H1 (cell line): ENCODE data around the gene CABLES2.

ENCODE experiments used
- EP300 ChIP-seq, 2 experiments: IDR thresholded peaks; 1 replicate in 1 of 2; 2 replicates in 1 of 2; pipeline ENCODE4 v1.6.1; 2011 to 2012; ENCODE audit warnings: low read depth in 2 of 2, low read length in 2 of 2, mild to moderate bottlenecking in 2 of 2, borderline replicate concordance in 1 of 2, inconsistent platforms in 1 of 2, moderate library complexity in 1 of 2
- GABPA ChIP-seq: IDR thresholded peaks from 2 replicates; pipeline ENCODE4 v1.6.1; 2011; ENCODE audit warnings: mild to moderate bottlenecking, low read length, moderate library complexity, borderline replicate concordance; ENCODE audit not compliant: insufficient read depth
- HDAC6 ChIP-seq: IDR thresholded peaks from one replicate; pipeline ENCODE4 v1.7.1; 2012; ENCODE audit warnings: low read depth, mild to moderate bottlenecking, inconsistent platforms, low read length, moderate library complexity
- SP1 ChIP-seq: IDR thresholded peaks from 2 replicates; pipeline ENCODE4 v1.6.1; 2011; ENCODE audit warnings: low read depth, low read length
- YY1 ChIP-seq: IDR thresholded peaks from 2 replicates; pipeline ENCODE4 v1.6.1; 2011; ENCODE audit warnings: low read depth, mild to moderate bottlenecking, low read length

DNA sequence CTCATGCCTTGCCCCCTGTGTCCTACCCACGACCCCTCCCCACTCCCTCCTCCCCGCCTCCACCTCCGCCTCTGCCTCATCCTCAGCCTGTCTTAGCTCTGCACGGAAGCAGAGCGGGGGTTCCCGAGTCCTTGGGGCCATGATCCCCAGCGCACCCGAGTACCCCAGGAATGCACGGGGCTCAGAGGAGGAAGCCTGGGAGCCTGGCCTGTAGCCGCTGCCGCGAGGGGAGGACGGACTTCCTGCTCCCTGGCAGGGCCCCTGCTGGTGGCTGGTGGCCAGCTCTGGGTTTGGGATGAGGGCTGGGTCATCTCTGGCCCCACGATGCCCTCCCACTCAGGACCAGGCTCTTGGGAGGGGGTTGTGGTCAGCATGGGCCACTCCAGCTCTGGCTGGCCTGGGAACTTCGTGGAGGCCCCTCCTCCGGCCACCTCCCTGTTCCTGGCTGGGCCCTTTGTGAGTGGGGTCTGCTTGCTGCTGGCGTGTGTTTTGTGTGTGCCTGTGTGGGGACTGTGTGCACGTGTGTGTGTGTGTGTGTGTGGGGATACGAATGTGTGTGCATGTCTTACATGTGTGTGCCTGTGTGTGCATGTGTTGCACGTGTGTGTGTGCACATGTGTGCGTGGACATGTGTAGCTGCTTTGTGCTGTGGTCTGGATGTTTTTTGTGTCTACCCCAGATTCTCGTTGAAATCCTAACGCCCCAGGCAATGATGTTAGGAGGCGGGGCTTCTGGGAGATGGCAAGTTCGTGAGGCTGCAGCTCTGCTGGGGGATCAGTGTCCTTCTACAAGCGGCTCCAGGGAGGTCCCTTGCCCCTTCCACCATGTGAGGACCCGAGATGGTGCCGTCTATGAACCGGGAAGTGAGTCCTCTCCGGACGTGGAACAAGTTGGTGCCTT is 21.6 kb upstream of the CABLES2 start:
- TF ChIP-seq YY1, result no peak
- TF ChIP-seq SP1, result no peak
- no peak for TF ChIP-seq EP300 (IDR thresholded peaks at IDR 0.05; ENCODE audit: borderline replicate concordance in 1 of 2, low read depth in 2 of 2, low read length in 2 of 2)
- no peak for TF ChIP-seq HDAC6
- TF ChIP-seq GABPA, result no peak
